ENCODE results near the gene ACP2.

The ACP2 gene

GRCh38 chr11:47222696-47223095 is 25.9 kb downstream of the ACP2 start:
- no peak for DNase-seq (ENCODE audit: extremely low read depth, low read depth)
- H3K4me3 ChIP-seq (replicated peaks; ENCODE audit: low read depth, low read length) = no peak overlapping the region
- no peak for TF ChIP-seq CTCF (IDR thresholded peaks at IDR 0.05; ENCODE audit: low read depth, low read length, missing control alignments)

GRCh38 chr11:47220401-47220821 is 28.2 kb downstream of the ACP2 start:
- no peak overlapping the region for H3K4me3 ChIP-seq (replicated peaks; ENCODE audit: low read depth, low read length)
- DNase-seq (ENCODE audit: extremely low read depth, low read depth) = no peak
- TF ChIP-seq CTCF (IDR thresholded peaks at IDR 0.05; ENCODE audit: low read depth, low read length, missing control alignments) = no peak

DNA sequence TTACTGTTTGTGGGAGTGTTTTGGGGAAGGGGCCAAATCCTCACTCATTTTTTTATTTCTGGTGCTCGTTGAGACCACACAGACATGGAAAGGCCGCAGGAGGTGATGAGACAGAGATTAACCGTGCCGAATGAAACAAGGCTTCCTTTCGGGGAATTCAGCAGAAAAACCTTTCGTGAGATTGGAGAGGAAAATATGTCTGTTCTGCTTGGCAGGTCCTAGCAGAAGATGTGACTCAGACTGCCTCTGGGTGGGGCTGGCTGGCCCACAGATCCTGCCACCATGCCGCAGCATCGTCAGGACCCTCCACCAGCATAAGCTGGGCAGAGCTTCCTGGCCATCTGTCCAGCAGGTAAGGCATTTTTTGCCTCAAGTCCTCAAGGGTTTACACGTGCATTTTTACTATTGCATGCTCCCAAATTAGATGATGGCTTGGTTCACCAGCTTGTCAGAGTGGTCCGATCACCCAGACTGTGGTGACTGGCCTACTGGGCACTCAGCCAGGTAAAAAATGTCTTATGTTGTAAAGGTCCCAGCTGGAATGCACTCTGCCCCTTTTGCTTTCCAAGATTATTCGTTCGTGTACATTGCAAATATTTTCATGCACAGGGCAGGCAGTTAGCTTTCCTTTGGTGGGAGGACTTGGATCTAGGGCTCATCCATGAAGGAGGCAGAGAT is 32.4 kb downstream of the ACP2 start:
- peak overlapping the region; percentile 61 for H3K4me3 ChIP-seq (replicated peaks; ENCODE audit: low read depth, low read length)
- TF ChIP-seq CTCF (IDR thresholded peaks at IDR 0.05; ENCODE audit: low read depth, low read length, missing control alignments) = no peak
- DNase-seq (ENCODE audit: extremely low read depth, low read depth) = no peak

DNA sequence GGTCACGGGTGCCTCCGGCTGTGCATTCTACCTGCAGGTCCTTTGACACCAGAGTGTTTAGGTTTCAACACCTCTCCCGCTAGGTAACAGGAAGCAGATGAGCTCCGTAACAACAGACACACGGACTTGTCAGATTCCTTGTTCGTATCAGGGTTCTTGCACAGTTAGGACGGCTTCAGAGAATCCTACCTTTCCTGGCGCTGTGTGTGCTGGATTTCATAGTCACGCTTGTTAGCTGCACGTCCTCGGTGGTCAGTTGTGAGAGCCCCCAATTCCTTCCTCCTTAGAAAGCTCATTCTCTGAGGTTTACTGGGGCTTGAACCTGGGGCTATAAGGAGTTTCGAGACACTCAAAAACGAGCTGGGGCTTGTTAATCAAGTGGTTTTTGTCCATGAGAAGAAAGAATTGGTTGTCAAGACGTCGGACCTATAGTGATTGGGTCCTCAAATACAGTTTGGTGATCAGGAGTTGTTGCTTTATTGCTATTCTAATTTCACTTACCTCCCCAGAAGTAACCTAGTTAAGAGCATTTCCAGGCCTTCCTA is 33.2 kb downstream of the ACP2 start:
- DNase-seq (ENCODE audit: extremely low read depth, low read depth) = no peak
- TF ChIP-seq CTCF (IDR thresholded peaks at IDR 0.05; ENCODE audit: low read depth, low read length, missing control alignments) = no peak
- H3K4me3 ChIP-seq (replicated peaks; ENCODE audit: low read depth, low read length) = peak overlapping the region; percentile 61

GRCh38 chr11:47213950-47214565 is 34.6 kb downstream of the ACP2 start:
- peak overlapping the region; percentile 61 for H3K4me3 ChIP-seq (replicated peaks; ENCODE audit: low read depth, low read length)
- no peak for DNase-seq (ENCODE audit: extremely low read depth, low read depth)
- TF ChIP-seq CTCF (IDR thresholded peaks at IDR 0.05; ENCODE audit: low read depth, low read length, missing control alignments) = no peak

DNA sequence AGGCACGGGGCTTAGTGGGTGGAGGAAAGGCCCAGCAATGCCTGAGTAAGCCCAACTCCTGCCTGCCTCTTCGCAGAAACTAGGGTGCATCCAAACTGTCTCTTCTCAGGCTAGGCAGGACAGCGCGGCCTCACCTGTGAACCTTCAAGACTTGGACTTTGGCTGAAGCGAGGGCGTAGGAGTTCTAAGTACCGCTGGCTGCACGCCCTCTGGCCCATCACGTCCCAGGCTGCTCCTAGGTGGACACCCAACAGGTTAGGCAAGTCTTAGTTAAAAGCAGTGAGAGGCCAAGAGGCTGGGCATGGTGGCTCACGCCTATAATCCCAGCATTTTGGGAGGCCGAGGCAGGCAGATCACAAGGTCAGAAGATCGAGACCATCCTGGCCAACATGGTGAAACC is 35.7 kb downstream of the ACP2 start:
- no peak for DNase-seq (ENCODE audit: extremely low read depth, low read depth)
- no peak for TF ChIP-seq CTCF (IDR thresholded peaks at IDR 0.05; ENCODE audit: low read depth, low read length, missing control alignments)
- H3K4me3 ChIP-seq (replicated peaks; ENCODE audit: low read depth, low read length) = no peak overlapping the region

Data from HFF-Myc (cell line).